PFSK-1 (cell line): ENCODE measurements around the gene NACC2.

Source experiments
- FOXP2 ChIP-seq: optimal IDR thresholded peaks from 2 replicates; pipeline ENCODE3; 2011; ENCODE audit warnings: borderline replicate concordance, control low read depth, inconsistent platforms; ENCODE audit not compliant: insufficient read depth; ENCODE audit errors: extremely low read length, extremely low read depth
- POLR2AphosphoS5 ChIP-seq: IDR thresholded peaks from 2 replicates; pipeline ENCODE4 v1.6.1; 2012; ENCODE audit warnings: low read depth, mild to moderate bottlenecking, control low read depth, low read length, moderate library complexity
- SIN3A ChIP-seq: IDR thresholded peaks from 2 replicates; pipeline ENCODE4 v1.6.1; 2012; ENCODE audit warnings: mild to moderate bottlenecking, low read length, moderate library complexity, borderline replicate concordance; ENCODE audit not compliant: insufficient read depth
- TAF1 ChIP-seq: IDR thresholded peaks from 2 replicates; pipeline ENCODE4 v1.6.1; 2012; ENCODE audit warnings: low read length, control low read depth, borderline replicate concordance; ENCODE audit not compliant: insufficient read depth
- TF ChIP-seq, protein P1 (sequence below), 2 experiments: IDR thresholded peaks; 2 replicates each; pipeline versions ENCODE4 v1.6.1 to v1.8.0; 2011 to 2012; ENCODE audit warnings: low read depth in 2 of 2, low read length in 2 of 2, control low read depth in 1 of 2, inconsistent platforms in 1 of 2, mild to moderate bottlenecking in 1 of 2, moderate library complexity in 1 of 2; ENCODE audit not compliant: insufficient read depth in 1 of 2

The NACC2 gene

DNA sequence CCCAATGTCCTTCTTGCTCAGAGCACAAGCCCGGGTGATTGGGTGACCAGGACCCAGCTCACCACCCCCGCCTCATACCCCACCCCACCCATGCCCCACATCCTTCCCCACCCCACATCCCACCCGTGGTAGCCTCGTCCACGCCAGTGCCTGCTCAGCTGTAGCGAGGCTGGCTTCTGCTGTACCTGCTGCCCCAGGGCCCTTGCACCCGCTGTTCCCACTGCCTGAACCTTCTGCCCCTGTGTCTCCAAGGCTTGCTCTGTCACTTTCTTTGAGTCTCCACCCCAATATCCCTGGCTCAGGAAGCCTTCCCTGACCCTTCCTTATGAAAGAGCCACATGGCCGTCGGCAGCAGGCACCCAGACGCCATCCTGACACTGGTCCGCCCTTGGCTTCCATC lies 3.1 kb upstream of the NACC2 start:
- TF ChIP-seq, protein P1, sequence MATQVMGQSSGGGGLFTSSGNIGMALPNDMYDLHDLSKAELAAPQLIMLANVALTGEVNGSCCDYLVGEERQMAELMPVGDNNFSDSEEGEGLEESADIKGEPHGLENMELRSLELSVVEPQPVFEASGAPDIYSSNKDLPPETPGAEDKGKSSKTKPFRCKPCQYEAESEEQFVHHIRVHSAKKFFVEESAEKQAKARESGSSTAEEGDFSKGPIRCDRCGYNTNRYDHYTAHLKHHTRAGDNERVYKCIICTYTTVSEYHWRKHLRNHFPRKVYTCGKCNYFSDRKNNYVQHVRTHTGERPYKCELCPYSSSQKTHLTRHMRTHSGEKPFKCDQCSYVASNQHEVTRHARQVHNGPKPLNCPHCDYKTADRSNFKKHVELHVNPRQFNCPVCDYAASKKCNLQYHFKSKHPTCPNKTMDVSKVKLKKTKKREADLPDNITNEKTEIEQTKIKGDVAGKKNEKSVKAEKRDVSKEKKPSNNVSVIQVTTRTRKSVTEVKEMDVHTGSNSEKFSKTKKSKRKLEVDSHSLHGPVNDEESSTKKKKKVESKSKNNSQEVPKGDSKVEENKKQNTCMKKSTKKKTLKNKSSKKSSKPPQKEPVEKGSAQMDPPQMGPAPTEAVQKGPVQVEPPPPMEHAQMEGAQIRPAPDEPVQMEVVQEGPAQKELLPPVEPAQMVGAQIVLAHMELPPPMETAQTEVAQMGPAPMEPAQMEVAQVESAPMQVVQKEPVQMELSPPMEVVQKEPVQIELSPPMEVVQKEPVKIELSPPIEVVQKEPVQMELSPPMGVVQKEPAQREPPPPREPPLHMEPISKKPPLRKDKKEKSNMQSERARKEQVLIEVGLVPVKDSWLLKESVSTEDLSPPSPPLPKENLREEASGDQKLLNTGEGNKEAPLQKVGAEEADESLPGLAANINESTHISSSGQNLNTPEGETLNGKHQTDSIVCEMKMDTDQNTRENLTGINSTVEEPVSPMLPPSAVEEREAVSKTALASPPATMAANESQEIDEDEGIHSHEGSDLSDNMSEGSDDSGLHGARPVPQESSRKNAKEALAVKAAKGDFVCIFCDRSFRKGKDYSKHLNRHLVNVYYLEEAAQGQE (IDR thresholded peaks at IDR 0.05; ENCODE audit: insufficient read depth in 1 of 2, low read depth in 2 of 2, low read length in 2 of 2), result no peak
- TF ChIP-seq TAF1 (no peak), POLR2AphosphoS5 (no peak), SIN3A (no peak), FOXP2 (no peak)

DNA sequence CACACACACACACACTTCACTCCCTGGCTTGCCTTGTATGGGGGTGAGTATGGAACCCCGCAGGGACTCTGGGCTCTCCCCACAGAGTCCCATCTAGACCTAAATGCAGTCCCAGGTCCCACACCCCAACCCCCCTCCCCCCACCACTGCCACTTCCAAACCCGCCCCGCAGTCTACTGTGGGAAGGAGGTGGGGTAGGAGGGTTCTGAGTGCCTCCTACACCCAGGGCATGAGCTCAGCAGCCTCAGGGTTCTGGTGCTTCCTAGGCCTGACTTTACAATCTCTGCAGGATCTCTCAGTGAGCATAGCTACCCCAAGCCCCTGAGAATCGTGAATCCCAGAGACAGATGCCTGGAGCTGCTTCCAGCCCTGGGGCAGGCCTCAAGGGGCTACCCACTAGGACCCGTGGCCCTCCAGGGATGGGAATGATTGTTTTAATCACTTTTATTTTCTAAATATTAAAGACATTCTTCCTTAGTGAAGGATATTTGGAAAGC lies 1.5 kb upstream of the NACC2 start:
- no peak for TF ChIP-seq SIN3A
- no peak for TF ChIP-seq FOXP2
- TF ChIP-seq, protein P1 (IDR thresholded peaks at IDR 0.05; ENCODE audit: insufficient read depth in 1 of 2, low read depth in 2 of 2, low read length in 2 of 2), result no peak
- no peak for TF ChIP-seq POLR2AphosphoS5
- TF ChIP-seq TAF1, result no peak

DNA sequence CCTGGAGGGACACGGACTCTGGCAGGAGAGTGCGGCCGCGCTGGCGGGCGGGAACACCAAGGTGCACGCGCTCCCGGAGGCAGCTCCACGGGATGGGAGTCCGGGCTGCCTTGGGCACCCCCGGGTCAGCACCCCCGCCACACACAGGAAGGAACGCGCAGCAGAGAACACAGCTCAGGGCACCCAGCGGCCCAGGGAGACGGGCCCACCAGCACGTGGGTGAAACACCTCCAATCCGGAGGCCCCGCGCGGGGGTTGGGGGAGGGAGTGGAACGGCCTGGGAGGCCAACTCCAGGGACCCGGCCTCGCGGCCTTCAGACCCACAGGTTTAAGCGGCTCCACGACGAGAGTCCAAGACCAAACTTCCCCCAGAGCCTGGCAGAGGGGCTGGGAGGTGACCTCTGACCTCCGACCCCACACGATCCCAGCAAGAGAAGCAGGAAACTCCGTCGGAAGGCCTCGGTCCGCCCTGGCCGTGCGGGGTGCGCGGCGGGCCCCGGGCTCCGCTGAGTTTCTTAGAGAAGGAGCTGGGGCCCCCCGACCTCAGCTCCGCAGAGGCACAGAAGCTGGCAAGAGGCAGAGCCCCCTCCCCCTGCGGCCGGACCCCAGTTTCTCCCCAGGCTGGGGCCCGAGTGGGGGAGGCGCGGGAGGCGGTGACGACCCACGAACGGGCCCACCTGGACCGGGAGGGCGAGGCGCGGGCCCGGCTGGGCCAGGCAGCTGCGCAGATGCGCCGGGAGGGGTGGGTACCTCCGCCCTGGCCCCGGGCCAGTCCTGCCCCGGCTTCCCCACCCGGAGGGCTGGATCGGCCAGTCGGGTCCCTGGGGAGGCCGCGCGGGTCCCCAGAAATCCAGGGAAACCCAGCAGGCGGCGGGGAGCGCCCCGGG lies 851 bp downstream of the NACC2 start:
- TF ChIP-seq, protein P1 (IDR thresholded peaks at IDR 0.05; ENCODE audit: insufficient read depth in 1 of 2, low read depth in 2 of 2, low read length in 2 of 2), result no peak
- TF ChIP-seq SIN3A (no peak), FOXP2 (no peak), TAF1 (no peak), POLR2AphosphoS5 (no peak)

DNA sequence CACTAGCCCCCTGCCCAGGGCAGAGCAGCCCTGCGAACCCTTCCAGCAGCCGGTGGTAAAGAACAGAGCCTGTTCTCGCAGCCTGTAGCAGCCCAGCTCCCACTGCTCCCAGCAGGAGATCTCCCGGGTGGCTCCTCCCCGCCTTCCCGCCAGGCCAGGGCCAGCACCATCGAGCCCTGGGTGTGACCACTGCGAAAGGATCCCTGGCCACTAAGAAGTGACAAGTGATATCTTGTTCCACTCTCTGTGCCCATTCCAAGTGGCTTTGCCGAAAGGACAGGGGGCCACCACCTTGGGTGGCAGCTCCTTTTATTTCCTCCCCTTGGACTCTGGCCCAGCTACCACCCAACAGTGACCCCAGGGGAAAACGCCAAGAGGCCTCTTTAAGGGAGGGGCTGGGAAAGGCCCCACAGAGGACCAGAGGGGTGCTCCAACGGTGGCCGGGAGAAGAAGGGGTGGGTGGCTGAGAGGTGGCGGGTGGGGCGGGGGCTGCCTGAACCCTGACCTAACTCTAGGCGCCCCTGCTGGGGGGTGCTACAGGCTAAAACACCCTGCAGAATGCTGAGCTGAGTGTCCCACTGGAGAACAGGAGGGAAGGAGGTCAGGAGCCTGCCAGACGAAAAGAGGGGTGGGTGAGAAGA lies 1.6 kb downstream of the NACC2 start:
- TF ChIP-seq TAF1 (no peak), POLR2AphosphoS5 (no peak), FOXP2 (no peak)

DNA sequence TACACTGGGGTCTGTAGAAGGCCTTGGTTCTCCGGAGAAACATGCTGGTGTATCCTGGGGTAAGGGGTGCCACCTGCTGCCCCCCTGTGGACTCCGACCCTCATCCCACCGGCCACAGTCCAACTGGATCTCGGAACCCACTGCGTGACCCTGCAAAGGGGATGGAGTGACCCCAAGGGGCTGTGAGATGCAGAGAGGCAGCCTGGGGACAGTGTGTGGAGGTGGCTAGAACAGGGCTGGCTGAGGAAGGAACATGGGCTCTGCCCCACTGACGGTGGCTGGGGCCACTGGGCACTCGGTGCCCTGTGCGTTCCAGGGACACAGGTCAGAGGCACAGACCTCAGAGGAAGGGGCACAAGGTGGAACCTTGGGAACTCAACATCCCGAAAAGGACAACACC lies 2.3 kb downstream of the NACC2 start:
- TF ChIP-seq, protein P1 (IDR thresholded peaks at IDR 0.05; ENCODE audit: insufficient read depth in 1 of 2, low read depth in 2 of 2, low read length in 2 of 2), result no peak
- TF ChIP-seq FOXP2, result no peak
- TF ChIP-seq POLR2AphosphoS5, result no peak
- no peak for TF ChIP-seq SIN3A
- no peak for TF ChIP-seq TAF1
